Endodermal cell (in vitro differentiated cells): ENCODE measurements around the gene RAX. TPM values are rescaled to one million over a fixed set of nuclear protein-coding genes. Genes with fewer than 3 reads are reported as not detected.

ENCODE experiments used
- DNase-seq: peaks from one replicate; pipeline ENCODE4 v3.0.0-alpha.2; 2017
- H3K27ac ChIP-seq: 2 replicates; pipeline ENCODE4 v1.5.1; 2013; ENCODE audit warnings: mild to moderate bottlenecking, low read depth, low read length, moderate library complexity
- H3K27me3 ChIP-seq: 2 replicates; pipeline ENCODE4 v1.6.1; 2013; ENCODE audit warnings: mild to moderate bottlenecking, low read length, moderate library complexity; ENCODE audit not compliant: insufficient read depth, control insufficient read depth, poor library complexity, severe bottlenecking
- H3K36me3 ChIP-seq: 2 replicates; pipeline ENCODE4 v1.7.0; 2013; ENCODE audit warnings: mild to moderate bottlenecking, low read length, moderate library complexity; ENCODE audit not compliant: control insufficient read depth, insufficient read depth
- H3K4me1 ChIP-seq: one replicate; pipeline ENCODE4 v1.7.0; 2013; ENCODE audit warnings: low read length; ENCODE audit not compliant: control insufficient read depth, insufficient read depth
- H3K4me3 ChIP-seq: 2 replicates; pipeline ENCODE4 v1.5.1; 2013; ENCODE audit warnings: mild to moderate bottlenecking, low read length, moderate library complexity
- H3K9ac ChIP-seq: 2 replicates; pipeline ENCODE4 v1.6.1; 2013; ENCODE audit warnings: mild to moderate bottlenecking, low read length, moderate library complexity; ENCODE audit not compliant: poor library complexity, severe bottlenecking; ENCODE audit errors: extremely low read depth
- H3K9me3 ChIP-seq: 2 replicates; pipeline ENCODE4 v1.6.1; 2013; ENCODE audit warnings: mild to moderate bottlenecking, low read length, moderate library complexity; ENCODE audit not compliant: control insufficient read depth
- H3K27ac Mint-ChIP-seq: 2 replicates; pipeline ENCODE4 v1.8.0; 2020; ENCODE audit warnings: mixed read lengths
- H3K27me3 Mint-ChIP-seq: 2 replicates; pipeline ENCODE4 v1.8.0; 2021; ENCODE audit warnings: mild to moderate bottlenecking, mixed read lengths; ENCODE audit not compliant: insufficient read depth
- H3K36me3 Mint-ChIP-seq: 2 replicates; pipeline ENCODE4 v1.8.0; 2020; ENCODE audit warnings: low read depth, mixed read lengths
- H3K4me1 Mint-ChIP-seq: 2 replicates; pipeline ENCODE4 v1.8.0; 2020; ENCODE audit warnings: mixed read lengths
- H3K4me3 Mint-ChIP-seq: 2 replicates; pipeline ENCODE4 v1.8.0; 2020; ENCODE audit warnings: mild to moderate bottlenecking, moderate library complexity, mixed read lengths
- H3K9me3 Mint-ChIP-seq: 2 replicates; pipeline ENCODE4 v1.8.0; 2020; ENCODE audit warnings: mild to moderate bottlenecking, mixed read lengths
- CTCF ChIP-seq: fragments of 200-600 bp; sonication (generic); conservative IDR thresholded peaks from 2 replicates; pipeline ENCODE4 v1.5.0; 2021; ENCODE audit warnings: antibody characterized with exemption, mild to moderate bottlenecking
- WGBS, 2 experiments: methylation state at CpG; one replicate each; pipeline versions ENCODE4 v1.1.5 to v1.1.7; 2013; ENCODE audit warnings: missing lambda C conversion rate in 2 of 2, mixed read lengths in 1 of 2; ENCODE audit not compliant: insufficient coverage in 1 of 2, insufficient read length in 1 of 2; 5-methylcytosine and 5-hydroxymethylcytosine counted together
- total RNA-seq, 2 donors: library from RNA; stranded (reverse); fragmentation: NEBNext Ultra II Directional in 1 of 2; extraction: Animal tissue kit (Norgen Biotek cat#: 25700) in 1 of 2; gene quantifications; 2 replicates in 1 of 2; 3 replicates in 1 of 2; pipeline ENCODE4 v1.2.1, GENCODE V29; 2021

Gene RAX
- total RNA-seq, 2 donors from 2014 or later: 0.18 TPM; not detected in 1

GRCh38 chr18:59274533-59274928, 1.3 kb upstream of the RAX start:
- Histone ChIP-seq H3K9ac (no peak overlapping the region), H3K27ac (no peak overlapping the region), H3K9me3 (no peaks in the 10 kb centered on the region), H3K36me3 (no peaks in the 10 kb centered on the region), H3K4me3 (peak overlapping the region; percentile 79), H3K27me3 (peaks cover 100% of the 10 kb centered on the region), H3K4me1 (peaks cover 4% of the 10 kb centered on the region)
- peaks cover 97% of the 10 kb centered on the region for H3K27me3 Mint-ChIP-seq
- H3K27ac Mint-ChIP-seq: no peak overlapping the region
- 5 to 11% methylated on average over 6 to 18 of the region's 18 CpGs for WGBS, 2 experiments
- no peaks in the 10 kb centered on the region for H3K9me3 Mint-ChIP-seq
- H3K4me3 Mint-ChIP-seq: peak overlapping the region; percentile 67
- TF ChIP-seq CTCF: no peak
- no peaks in the 10 kb centered on the region for H3K36me3 Mint-ChIP-seq
- peaks cover 9% of the 10 kb centered on the region for H3K4me1 Mint-ChIP-seq
- DNase-seq: no peak

- 2% methylated on average over 9 to 48 of the region's 48 CpGs for WGBS, 2 experiments
- Histone ChIP-seq H3K9me3 (no peaks in the 10 kb centered on the region), H3K27ac (no peak overlapping the region), H3K27me3 (peaks cover 98% of the 10 kb centered on the region), H3K4me1 (peaks cover 4% of the 10 kb centered on the region), H3K4me3 (peak overlapping the region; percentile 79), H3K36me3 (no peaks in the 10 kb centered on the region), H3K9ac (no peak overlapping the region)
- Mint-ChIP-seq H3K27me3 (peaks cover 95% of the 10 kb centered on the region), H3K9me3 (no peaks in the 10 kb centered on the region), H3K36me3 (no peaks in the 10 kb centered on the region), H3K27ac (no peak overlapping the region), H3K4me1 (peaks cover 10% of the 10 kb centered on the region), H3K4me3 (peak overlapping the region; percentile 67)
- TF ChIP-seq CTCF: peak; percentile 54
- peak; percentile 75 for DNase-seq
These were observed 692 bp upstream of the RAX start for GRCh38 chr18:59273759-59274532.

- no peak overlapping the region for H3K4me3 ChIP-seq
- peaks cover 22% of the 10 kb centered on the region for H3K4me1 Mint-ChIP-seq
These were observed 899 bp downstream of the RAX start for GRCh38 chr18:59272221-59272888.

More at GRCh38 chr18:59272221-59272888, 899 bp downstream of the RAX start:
- peak; percentile 73 for DNase-seq
- no peak overlapping the region for H3K27ac Mint-ChIP-seq
- H3K4me3 Mint-ChIP-seq: no peak overlapping the region
- H3K36me3 Mint-ChIP-seq: no peaks in the 10 kb centered on the region
- TF ChIP-seq CTCF: no peak
- H3K36me3 ChIP-seq: no peaks in the 10 kb centered on the region
- no peak overlapping the region for H3K9ac ChIP-seq
- no peaks in the 10 kb centered on the region for H3K9me3 ChIP-seq
- H3K4me1 ChIP-seq: peaks cover 4% of the 10 kb centered on the region
- no peak overlapping the region for H3K27ac ChIP-seq
- peaks cover 95% of the 10 kb centered on the region for H3K27me3 Mint-ChIP-seq
- H3K9me3 Mint-ChIP-seq: no peaks in the 10 kb centered on the region
- 3 to 7% methylated on average over 24 to 52 of the region's 52 CpGs for WGBS, 2 experiments
- peaks cover 98% of the 10 kb centered on the region for H3K27me3 ChIP-seq
